Fibroblast of mammary gland (primary cell): ENCODE data around the gene IRAK3.
A peak's percentile ranks its signal among the peaks of the same experiment; 100 is the strongest.

Experiments used
- DNase-seq: peaks from one replicate; pipeline ENCODE4 v3.0.0-alpha.2; 2010; ENCODE audit warnings: low read depth
- H3K4me3 ChIP-seq: 2 replicates; pipeline ENCODE4 v1.5.1; 2011; ENCODE audit warnings: low read depth, mild to moderate bottlenecking, low read length, moderate library complexity; ENCODE audit not compliant: control insufficient read depth
- TF ChIP-seq, protein P1 (sequence below): conservative IDR thresholded peaks from 2 replicates; pipeline ENCODE4 v1.5.1; 2011; ENCODE audit warnings: low read depth, low read length, inconsistent platforms; ENCODE audit not compliant: control insufficient read depth, insufficient read depth

Gene IRAK3

DNA sequence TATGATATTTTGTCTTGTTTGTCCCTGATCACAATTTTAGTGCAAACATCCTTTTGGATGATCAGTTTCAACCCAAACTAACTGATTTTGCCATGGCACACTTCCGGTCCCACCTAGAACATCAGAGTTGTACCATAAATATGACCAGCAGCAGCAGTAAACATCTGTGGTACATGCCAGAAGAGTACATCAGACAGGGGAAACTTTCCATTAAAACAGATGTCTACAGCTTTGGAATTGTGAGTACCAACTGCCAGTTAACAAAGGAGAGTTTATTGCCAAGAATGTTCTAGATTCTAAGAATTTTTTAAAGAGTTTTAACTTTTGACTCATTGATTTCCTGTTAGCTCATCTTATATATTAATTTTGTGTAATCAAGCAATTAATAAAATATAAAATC, 55.4 kb downstream of the IRAK3 start:
- TF ChIP-seq, protein P1, sequence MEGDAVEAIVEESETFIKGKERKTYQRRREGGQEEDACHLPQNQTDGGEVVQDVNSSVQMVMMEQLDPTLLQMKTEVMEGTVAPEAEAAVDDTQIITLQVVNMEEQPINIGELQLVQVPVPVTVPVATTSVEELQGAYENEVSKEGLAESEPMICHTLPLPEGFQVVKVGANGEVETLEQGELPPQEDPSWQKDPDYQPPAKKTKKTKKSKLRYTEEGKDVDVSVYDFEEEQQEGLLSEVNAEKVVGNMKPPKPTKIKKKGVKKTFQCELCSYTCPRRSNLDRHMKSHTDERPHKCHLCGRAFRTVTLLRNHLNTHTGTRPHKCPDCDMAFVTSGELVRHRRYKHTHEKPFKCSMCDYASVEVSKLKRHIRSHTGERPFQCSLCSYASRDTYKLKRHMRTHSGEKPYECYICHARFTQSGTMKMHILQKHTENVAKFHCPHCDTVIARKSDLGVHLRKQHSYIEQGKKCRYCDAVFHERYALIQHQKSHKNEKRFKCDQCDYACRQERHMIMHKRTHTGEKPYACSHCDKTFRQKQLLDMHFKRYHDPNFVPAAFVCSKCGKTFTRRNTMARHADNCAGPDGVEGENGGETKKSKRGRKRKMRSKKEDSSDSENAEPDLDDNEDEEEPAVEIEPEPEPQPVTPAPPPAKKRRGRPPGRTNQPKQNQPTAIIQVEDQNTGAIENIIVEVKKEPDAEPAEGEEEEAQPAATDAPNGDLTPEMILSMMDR: no peak
- H3K4me3 ChIP-seq: no peak overlapping the region
- peak; percentile 31 for DNase-seq

DNA sequence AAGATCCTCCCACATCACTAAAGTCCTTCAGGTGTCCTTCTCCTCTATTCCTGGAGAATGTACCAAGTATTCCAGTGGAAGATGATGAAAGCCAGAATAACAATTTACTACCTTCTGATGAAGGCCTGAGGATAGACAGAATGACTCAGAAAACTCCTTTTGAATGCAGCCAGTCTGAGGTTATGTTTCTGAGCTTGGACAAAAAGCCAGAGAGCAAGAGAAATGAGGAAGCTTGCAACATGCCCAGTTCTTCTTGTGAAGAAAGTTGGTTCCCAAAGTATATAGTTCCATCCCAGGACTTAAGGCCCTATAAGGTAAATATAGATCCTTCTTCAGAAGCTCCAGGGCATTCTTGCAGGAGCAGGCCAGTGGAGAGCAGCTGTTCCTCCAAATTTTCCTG, 58.7 kb downstream of the IRAK3 start:
- DNase-seq: no peak
- TF ChIP-seq, protein P1: no peak
- no peak overlapping the region for H3K4me3 ChIP-seq

DNA sequence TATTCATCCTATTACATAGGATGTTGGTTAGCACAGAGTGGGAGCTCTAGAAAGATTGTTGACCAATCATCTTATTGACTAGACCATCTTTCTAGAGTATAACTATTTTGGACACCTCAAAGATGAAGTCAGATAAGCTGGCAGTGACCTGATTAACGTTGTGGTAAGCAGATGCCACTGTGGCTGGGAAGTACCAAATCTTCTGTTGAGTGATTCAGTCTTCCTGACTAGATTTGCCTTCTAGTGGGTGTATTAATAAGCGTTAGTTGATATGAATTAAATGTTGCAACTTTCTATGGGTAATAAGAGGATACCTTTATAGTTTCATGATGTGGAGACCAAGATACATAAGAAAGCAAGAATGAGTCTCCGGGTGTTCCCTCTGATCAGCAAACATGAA, 62.0 kb downstream of the IRAK3 start:
- TF ChIP-seq, protein P1: no peak
- no peak for DNase-seq

DNA sequence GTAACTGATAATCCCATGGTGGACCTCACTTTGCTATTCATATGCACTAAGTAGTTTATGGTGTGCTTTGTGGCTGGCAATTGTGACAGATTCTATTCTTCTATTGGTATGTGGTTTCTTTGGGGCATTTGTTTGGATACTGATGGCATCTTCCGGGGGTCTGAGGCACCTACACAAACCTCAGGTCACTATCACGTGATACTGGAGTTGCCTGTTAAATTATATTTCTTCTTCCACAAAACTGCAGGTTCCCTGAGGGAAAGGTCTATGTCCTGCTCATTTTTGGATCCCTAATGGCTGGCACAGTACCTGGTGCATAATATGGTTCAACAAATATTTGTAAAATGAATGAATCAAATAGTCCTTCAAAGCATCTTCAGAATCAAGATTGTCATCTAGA, 63.8 kb downstream of the IRAK3 start:
- no peak for DNase-seq
- H3K4me3 ChIP-seq: no peak overlapping the region
- TF ChIP-seq, protein P1: no peak

More for the DNA sequence above, 62.0 kb downstream of the IRAK3 start:
- H3K4me3 ChIP-seq: no peak overlapping the region

DNA sequence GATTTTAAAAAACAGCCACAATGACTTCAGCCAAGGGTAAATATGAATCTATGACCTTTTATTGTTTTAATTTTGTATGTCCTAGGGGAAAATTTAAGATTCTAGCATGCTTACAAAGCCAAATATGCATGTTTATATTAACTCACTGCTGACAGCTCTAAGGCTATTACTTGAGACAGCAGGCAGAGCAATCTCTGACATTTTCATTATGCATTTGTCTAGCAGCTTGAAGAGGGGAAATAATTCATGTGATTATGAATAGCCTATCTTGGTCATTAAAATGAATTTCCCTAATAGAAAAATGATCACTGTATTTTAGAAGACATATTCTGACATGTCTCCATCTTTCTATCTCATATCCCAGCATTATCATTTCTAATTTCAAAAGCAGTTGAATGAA, 66.7 kb downstream of the IRAK3 start:
- no peak overlapping the region for H3K4me3 ChIP-seq
- TF ChIP-seq, protein P1: no peak
- no peak for DNase-seq

DNA sequence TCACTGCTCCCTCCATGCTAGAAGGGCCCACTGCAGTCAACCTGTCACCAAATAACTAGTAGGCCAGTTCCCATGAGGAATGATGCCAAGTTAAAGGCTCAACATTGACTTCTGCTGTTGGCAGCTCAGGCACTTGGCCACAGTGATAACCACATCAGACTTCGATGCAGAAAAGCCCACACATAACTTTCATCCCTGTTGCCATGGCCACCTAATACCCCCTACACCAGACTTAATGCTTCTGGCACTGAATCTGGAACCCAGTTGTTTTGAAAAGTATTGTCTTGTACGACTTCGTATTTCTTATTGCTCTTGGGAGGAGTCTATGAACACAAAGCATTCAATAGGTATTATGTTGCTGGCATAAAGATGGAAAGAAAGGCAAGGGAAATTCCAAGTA, 69.0 kb downstream of the IRAK3 start:
- TF ChIP-seq, protein P1: no peak
- no peak overlapping the region for H3K4me3 ChIP-seq
- no peak for DNase-seq

DNA sequence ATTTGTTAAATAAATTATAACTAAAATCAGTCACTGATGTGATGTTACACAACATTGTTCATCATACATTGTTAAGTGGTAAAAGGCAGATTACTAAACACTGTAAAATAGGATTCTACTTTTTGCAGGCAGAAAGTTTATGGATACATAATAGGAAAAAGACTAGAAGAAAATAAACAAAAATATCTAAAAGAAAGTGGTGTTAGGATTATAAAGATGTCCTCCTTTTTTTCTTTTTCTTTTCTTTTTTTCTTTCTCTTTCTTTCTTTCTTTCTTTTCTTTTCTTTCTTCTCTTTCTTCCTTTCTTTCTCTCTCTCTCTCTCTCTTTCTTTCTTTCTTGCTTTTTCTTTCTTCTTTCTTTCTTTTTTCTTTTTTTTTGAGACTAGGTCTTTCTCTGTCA, 73.7 kb downstream of the IRAK3 start:
- H3K4me3 ChIP-seq: no peak overlapping the region
- TF ChIP-seq, protein P1: no peak
- no peak for DNase-seq
